Activated CD4-positive, alpha-beta T cell treated with anti-CD3 and anti-CD28 coated beads, Interleukin-2, amount 10 ng/mL, durations not matched to agents 24 days and 14 days (primary cell): ENCODE measurements around the gene RPL7A. TPM values are rescaled to one million over a fixed set of nuclear protein-coding genes. Genes with fewer than 3 reads are reported as not detected.

Experiments used
- DNase-seq: peaks from one replicate; pipeline ENCODE4 v3.0.0; 2022
- H3K27ac Mint-ChIP-seq: one replicate; pipeline ENCODE4 v1.8.0; 2022; ENCODE audit warnings: mild to moderate bottlenecking, mixed read lengths
- H3K27me3 Mint-ChIP-seq: one replicate; pipeline ENCODE4 v1.8.0; 2022; ENCODE audit warnings: mixed read lengths
- H3K36me3 Mint-ChIP-seq: one replicate; pipeline ENCODE4 v1.8.0; 2022; ENCODE audit warnings: low read depth, mild to moderate bottlenecking, mixed read lengths
- H3K4me1 Mint-ChIP-seq: one replicate; pipeline ENCODE4 v1.8.0; 2021; ENCODE audit warnings: mixed read lengths
- H3K4me3 Mint-ChIP-seq: one replicate; pipeline ENCODE4 v1.8.0; 2022; ENCODE audit warnings: mild to moderate bottlenecking, moderate library complexity, mixed read lengths
- H3K9me3 Mint-ChIP-seq: one replicate; pipeline ENCODE4 v1.8.0; 2021; ENCODE audit warnings: mixed read lengths
- intact Hi-C: fragments of 100-400 bp; cut with micrococcal nuclease; formaldehyde crosslinking; loops from one replicate; pipeline ENCODE4 v1.15.1; 2023
- total RNA-seq: library from RNA; stranded (reverse); gene quantifications from 2 replicates; pipeline ENCODE4 v1.2.3, GENCODE V29; 2022

RPL7A gene
- total RNA-seq, 1 donor from 2014 or later: 2,658 TPM

DNA sequence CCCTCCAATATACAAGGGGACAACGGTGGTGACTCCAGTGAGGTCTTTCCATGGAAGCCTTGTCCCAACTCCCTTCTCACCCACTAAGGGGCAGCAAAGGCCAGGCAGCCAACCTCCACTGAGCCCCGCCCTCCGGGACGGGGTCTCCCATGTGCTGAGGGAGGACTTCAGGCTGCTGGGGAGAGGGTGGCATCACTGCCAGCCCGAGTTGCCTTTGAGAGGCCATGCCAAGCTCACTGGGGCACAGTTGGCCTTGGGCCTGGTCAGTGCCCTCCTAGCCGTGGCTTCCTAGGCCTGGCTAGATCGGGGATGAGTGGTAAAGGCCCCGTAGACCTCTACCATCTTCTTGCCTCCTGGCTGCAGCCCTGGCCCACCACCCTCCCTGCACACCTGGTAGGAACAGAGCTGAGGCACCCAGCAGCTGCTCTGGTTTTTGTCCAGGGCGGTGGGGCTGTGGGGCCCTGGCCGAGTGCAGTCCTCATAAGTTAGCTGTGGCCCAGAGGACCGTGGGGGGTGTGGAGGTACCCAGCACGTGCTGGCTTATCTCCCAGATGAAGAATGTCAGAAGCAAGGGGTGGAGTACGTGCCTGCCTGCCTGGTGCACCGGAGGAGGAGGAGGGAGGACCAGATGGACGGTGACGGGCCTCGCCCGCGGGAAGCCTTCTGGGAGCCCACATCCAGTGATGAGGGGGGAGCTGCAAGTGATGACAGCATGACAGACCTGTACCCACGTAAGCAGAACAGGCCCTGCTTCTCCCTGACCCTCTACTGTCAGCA, 11.6 kb downstream of the RPL7A start:
- peaks cover 55% of the 10 kb centered on the region for H3K36me3 Mint-ChIP-seq
- peaks cover 41% of the 10 kb centered on the region for H3K4me1 Mint-ChIP-seq

GRCh38 chr9:133360400-133361393, 12.7 kb downstream of the RPL7A start:
- Mint-ChIP-seq H3K4me3 (no peak overlapping the region), H3K36me3 (peaks cover 62% of the 10 kb centered on the region)

More for the DNA sequence above, 11.6 kb downstream of the RPL7A start:
- no peaks in the 10 kb centered on the region for H3K9me3 Mint-ChIP-seq
- H3K27ac Mint-ChIP-seq: no peak overlapping the region
- H3K4me3 Mint-ChIP-seq: no peak overlapping the region
- no peak for DNase-seq
- intact Hi-C loops: loop anchor here (5.0 to 10.0 kb wide), 2 partner anchors 58 to 335 kb away; partner anchors contain the start of gene REXO4
- H3K27me3 Mint-ChIP-seq: no peaks in the 10 kb centered on the region

GRCh38 chr9:133361507-133362092, 13.6 kb downstream of the RPL7A start:
- DNase-seq: no peak
- intact Hi-C loops: no loop called here
- Mint-ChIP-seq H3K4me1 (peaks cover 35% of the 10 kb centered on the region), H3K9me3 (no peaks in the 10 kb centered on the region), H3K36me3 (peaks cover 68% of the 10 kb centered on the region), H3K27me3 (no peaks in the 10 kb centered on the region), H3K27ac (peak overlapping the region; percentile 76), H3K4me3 (no peak overlapping the region)

More at GRCh38 chr9:133360400-133361393, 12.7 kb downstream of the RPL7A start:
- H3K27me3 Mint-ChIP-seq: no peaks in the 10 kb centered on the region
- H3K27ac Mint-ChIP-seq: peak overlapping the region; percentile 76
- DNase-seq: no peak
- peaks cover 35% of the 10 kb centered on the region for H3K4me1 Mint-ChIP-seq
- no peaks in the 10 kb centered on the region for H3K9me3 Mint-ChIP-seq
- intact Hi-C loops: no loop called here

- H3K27me3 Mint-ChIP-seq: no peaks in the 10 kb centered on the region
- no peak overlapping the region for H3K4me3 Mint-ChIP-seq
- H3K27ac Mint-ChIP-seq: peak overlapping the region; percentile 28
- intact Hi-C loops: no loop called here
- DNase-seq: no peak
- peaks cover 35% of the 10 kb centered on the region for H3K4me1 Mint-ChIP-seq
- peaks cover 73% of the 10 kb centered on the region for H3K36me3 Mint-ChIP-seq
- no peaks in the 10 kb centered on the region for H3K9me3 Mint-ChIP-seq
Observed at GRCh38 chr9:133362359-133363044, 14.5 kb downstream of the RPL7A start.

DNA sequence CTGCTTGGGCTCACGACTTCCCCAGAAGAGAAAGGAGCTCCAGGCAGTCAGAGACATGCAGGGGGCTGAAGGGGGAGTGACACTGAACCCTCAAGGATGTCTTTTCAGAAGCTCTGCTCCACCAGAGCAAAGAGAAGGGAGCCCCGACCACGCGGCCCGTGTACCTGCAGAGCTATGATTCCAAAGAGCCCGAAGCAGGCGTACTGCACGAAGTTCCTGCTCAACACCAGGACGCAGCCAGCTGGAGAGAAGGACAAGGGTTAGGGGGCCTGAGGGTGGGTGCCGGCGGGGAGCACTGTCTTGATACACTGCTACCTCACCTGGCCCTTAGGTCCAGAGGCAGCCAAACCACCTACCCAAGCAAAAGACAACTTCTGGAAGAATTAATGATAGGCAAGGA, 18.4 kb downstream of the RPL7A start:
- Mint-ChIP-seq H3K27ac (no peak overlapping the region), H3K9me3 (no peaks in the 10 kb centered on the region), H3K4me3 (no peak overlapping the region), H3K27me3 (no peaks in the 10 kb centered on the region), H3K4me1 (peaks cover 40% of the 10 kb centered on the region), H3K36me3 (peaks cover 78% of the 10 kb centered on the region)
- intact Hi-C loops: no loop called here
- no peak for DNase-seq

DNA sequence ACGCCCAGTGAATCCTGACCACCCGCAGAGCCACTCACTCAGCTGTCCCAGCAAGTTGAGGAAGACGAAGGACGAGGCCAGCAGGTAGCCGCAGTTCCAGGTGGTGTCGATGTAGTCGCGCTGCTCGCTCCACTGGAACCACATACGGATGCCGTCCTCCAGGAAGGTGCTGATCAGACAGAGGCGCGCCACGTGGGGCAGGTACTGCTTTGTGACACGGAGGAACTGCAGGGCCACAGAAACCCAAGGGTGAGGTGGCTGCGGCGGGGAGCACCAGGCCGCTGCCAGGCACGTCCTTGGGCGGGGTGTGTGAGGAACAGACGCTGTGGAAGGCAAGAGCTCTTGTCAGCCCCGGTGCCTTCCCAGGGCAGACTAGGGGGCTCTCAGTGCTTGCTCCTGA, 19.2 kb downstream of the RPL7A start:
- Mint-ChIP-seq H3K27me3 (no peaks in the 10 kb centered on the region), H3K9me3 (no peaks in the 10 kb centered on the region), H3K27ac (no peak overlapping the region), H3K36me3 (peaks cover 78% of the 10 kb centered on the region), H3K4me1 (peaks cover 41% of the 10 kb centered on the region), H3K4me3 (no peak overlapping the region)
- DNase-seq: no peak
- intact Hi-C loops: no loop called here

GRCh38 chr9:133367778-133368177, 19.8 kb downstream of the RPL7A start:
- Mint-ChIP-seq H3K27me3 (no peaks in the 10 kb centered on the region), H3K4me3 (no peak overlapping the region), H3K36me3 (peaks cover 80% of the 10 kb centered on the region), H3K9me3 (no peaks in the 10 kb centered on the region), H3K4me1 (peaks cover 46% of the 10 kb centered on the region), H3K27ac (no peak overlapping the region)
- no peak for DNase-seq
- intact Hi-C loops: no loop called here

DNA sequence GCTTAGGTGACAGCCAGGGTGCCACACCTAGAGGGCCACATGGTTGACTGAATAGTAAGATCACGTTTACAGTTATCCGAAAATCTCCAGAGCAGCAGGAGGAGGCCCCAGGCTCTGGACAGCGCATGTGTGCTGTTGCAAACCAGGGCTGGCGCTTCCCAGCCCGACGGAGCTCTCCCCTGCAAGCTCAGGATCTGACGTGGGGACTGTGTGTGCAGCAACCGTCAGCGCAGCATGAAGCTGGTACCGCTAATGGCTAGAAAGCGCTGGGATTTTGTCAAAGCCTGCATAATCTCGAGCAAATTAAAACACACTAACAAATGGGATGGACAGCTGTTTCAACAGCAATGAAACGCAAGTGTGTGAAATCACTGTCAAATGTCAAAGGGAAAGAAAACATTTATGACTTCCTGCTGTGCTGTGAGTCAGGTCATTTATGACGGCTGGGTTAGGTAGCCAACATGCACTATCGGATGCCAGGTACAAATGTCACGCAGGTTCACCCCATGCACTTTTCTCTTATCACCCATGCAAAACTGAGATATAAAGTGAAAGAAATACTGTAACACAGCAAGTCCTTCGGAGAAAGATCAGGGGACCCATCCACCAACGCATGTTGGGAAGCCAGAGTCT, 20.3 kb downstream of the RPL7A start:
- Mint-ChIP-seq H3K4me1 (peaks cover 52% of the 10 kb centered on the region), H3K27ac (peak overlapping the region; percentile 94), H3K36me3 (peaks cover 80% of the 10 kb centered on the region), H3K9me3 (no peaks in the 10 kb centered on the region), H3K4me3 (peak overlapping the region; percentile 22), H3K27me3 (no peaks in the 10 kb centered on the region)
- intact Hi-C loops: no loop called here
- no peak for DNase-seq

DNA sequence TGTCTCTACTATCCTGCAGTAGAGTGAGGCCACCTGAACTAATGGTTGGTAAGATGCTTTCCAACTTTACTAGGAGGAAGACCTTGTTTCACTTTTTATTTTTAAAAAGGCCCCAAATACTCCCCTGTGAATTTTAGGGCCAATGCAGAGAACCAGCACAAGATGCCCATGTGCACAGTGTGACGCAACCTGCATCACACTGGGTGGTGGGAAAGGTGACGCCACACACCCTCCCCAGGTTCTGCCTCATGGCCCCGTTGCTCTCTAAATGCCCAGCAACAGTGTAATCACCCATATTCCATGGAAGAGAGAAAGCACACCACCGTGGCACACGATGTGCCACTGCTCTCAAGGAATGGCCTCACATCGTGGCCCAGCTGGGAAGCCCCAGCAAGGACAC, 21.4 kb downstream of the RPL7A start:
- Mint-ChIP-seq H3K4me3 (peak overlapping the region; percentile 84), H3K27ac (peak overlapping the region; percentile 94), H3K4me1 (peaks cover 55% of the 10 kb centered on the region), H3K27me3 (no peaks in the 10 kb centered on the region), H3K36me3 (peaks cover 75% of the 10 kb centered on the region), H3K9me3 (no peaks in the 10 kb centered on the region)
- intact Hi-C loops: no loop called here
- no peak for DNase-seq

- intact Hi-C loops: loop anchor here (2.0 to 5.0 kb wide), 3 partner anchors 91 to 223 kb away; no protein-coding TSS in a partner anchor
- H3K4me1 Mint-ChIP-seq: peaks cover 59% of the 10 kb centered on the region
- DNase-seq: no peak
Observed at GRCh38 chr9:133369933-133370332, 21.9 kb downstream of the RPL7A start.

DNA sequence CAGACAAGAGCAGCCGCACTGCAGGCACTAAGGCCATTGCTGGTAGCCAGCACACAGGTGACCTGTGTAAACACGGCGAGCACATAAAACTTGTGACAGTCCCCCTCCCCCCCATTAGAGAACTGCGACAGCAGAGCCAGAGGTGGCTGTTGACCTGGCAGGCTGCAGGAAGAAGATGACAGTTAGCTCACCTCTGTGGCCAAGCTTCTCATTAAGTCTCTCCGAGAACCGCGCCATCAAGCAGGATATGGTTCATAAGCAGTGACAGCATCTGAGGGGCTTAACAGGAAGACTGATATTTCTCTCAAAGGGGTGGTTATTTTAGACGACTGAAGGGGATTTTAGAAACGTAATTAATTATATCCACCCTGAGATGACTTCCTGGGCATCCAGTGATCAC, 22.7 kb downstream of the RPL7A start:
- Mint-ChIP-seq H3K27me3 (peaks cover 2% of the 10 kb centered on the region), H3K27ac (peak overlapping the region; percentile 94), H3K36me3 (peaks cover 76% of the 10 kb centered on the region), H3K4me1 (peaks cover 62% of the 10 kb centered on the region), H3K4me3 (peak overlapping the region; percentile 84), H3K9me3 (no peaks in the 10 kb centered on the region)
- peak; percentile 80 for DNase-seq
- intact Hi-C loops: loop anchor here (1.0 to 5.0 kb wide), 6 partner anchors 14 to 223 kb away; partner anchors contain the start of genes MED22, RPL7A, SURF1 and SURF2

More at GRCh38 chr9:133369933-133370332, 21.9 kb downstream of the RPL7A start:
- peaks cover 80% of the 10 kb centered on the region for H3K36me3 Mint-ChIP-seq
- peak overlapping the region; percentile 84 for H3K4me3 Mint-ChIP-seq
- peak overlapping the region; percentile 94 for H3K27ac Mint-ChIP-seq
- no peaks in the 10 kb centered on the region for H3K9me3 Mint-ChIP-seq
- H3K27me3 Mint-ChIP-seq: peaks cover 2% of the 10 kb centered on the region

GRCh38 chr9:133371261-133371711, 23.3 kb downstream of the RPL7A start:
- H3K27ac Mint-ChIP-seq: peak overlapping the region; percentile 94

More at GRCh38 chr9:133371261-133371711, 23.3 kb downstream of the RPL7A start:
- peak overlapping the region; percentile 84 for H3K4me3 Mint-ChIP-seq
- peaks cover 62% of the 10 kb centered on the region for H3K4me1 Mint-ChIP-seq
- H3K27me3 Mint-ChIP-seq: peaks cover 2% of the 10 kb centered on the region
- H3K36me3 Mint-ChIP-seq: peaks cover 70% of the 10 kb centered on the region
- intact Hi-C loops: loop anchor here (1.0 to 5.0 kb wide), 6 partner anchors 15 to 224 kb away; partner anchors contain the start of genes MED22, RPL7A, SURF1 and SURF2
- peak; percentile 87 for DNase-seq
- H3K9me3 Mint-ChIP-seq: no peaks in the 10 kb centered on the region
